IMR-90 (cell line): Measurements from ENCODE around the gene KRTAP6-3. TPM values are rescaled to one million over a fixed set of nuclear protein-coding genes. Genes with fewer than 3 reads are reported as not detected.

ENCODE experiments used
- ATAC-seq: fragments of 200-7000 bp; cut with Tn5 transposase; 2 replicates; pipeline ENCODE4 v1.9.1; 2020; ENCODE audit warnings: low read depth, mild to moderate bottlenecking, moderate library complexity
- BruUV-seq: library from RNA; stranded (reverse); fragments of 400-500 nt; replicated peaks from 2 replicates; lab custom pipeline; 2021; lab: Mats Ljungman, UMichigan
- CTCF ChIA-PET: fragments of 300-600 bp; formaldehyde crosslinking; extraction: SDS; loops from one replicate; lab custom pipeline; 2021; ENCODE audit warnings: antibody characterized with exemption; lab: Yijun Ruan, JAX
- POLR2A ChIA-PET: fragments of 300-600 bp; sonication (Branson Sonifier 250); formaldehyde crosslinking; loops from one replicate; lab custom pipeline; 2022; ENCODE audit warnings: antibody characterized with exemption; ENCODE audit not compliant: unreplicated experiment; lab: Charles Lee
- DNase-seq: peaks from one replicate; pipeline ENCODE4 v3.0.0; 2013
- H2AFZ ChIP-seq: replicated peaks from 2 replicates; pipeline ENCODE3; 2013; ENCODE audit warnings: low read length, mild to moderate bottlenecking; ENCODE audit not compliant: poor library complexity
- H2AK5ac ChIP-seq: 2 replicates; pipeline ENCODE4 v1.6.1; 2013; ENCODE audit warnings: low read depth, low read length, inconsistent platforms
- H2AK9ac ChIP-seq: replicated peaks from 2 replicates; pipeline ENCODE3; 2013; ENCODE audit warnings: mild to moderate bottlenecking, low read depth, low read length, moderate library complexity; ENCODE audit not compliant: poor library complexity
- H2BK120ac ChIP-seq: 2 replicates; pipeline ENCODE4 v1.6.1; 2013; ENCODE audit warnings: low read depth, low read length, inconsistent platforms
- H2BK15ac ChIP-seq: 3 replicates; pipeline ENCODE4 v1.6.1; 2013; ENCODE audit warnings: low read depth, low read length, inconsistent platforms
- H2BK20ac ChIP-seq: 2 replicates; pipeline ENCODE4 v1.6.1; 2013; ENCODE audit warnings: low read depth, mild to moderate bottlenecking, inconsistent platforms, low read length, moderate library complexity
- H2BK5ac ChIP-seq: 2 replicates; pipeline ENCODE4 v1.6.1; 2013; ENCODE audit warnings: mild to moderate bottlenecking, low read depth, low read length, inconsistent platforms; ENCODE audit not compliant: poor library complexity, severe bottlenecking
- H3K14ac ChIP-seq: replicated peaks from 2 replicates; pipeline ENCODE4 v1.6.1; 2013; ENCODE audit warnings: low read depth, low read length, inconsistent platforms
- H3K18ac ChIP-seq: 2 replicates; pipeline ENCODE4 v1.6.1; 2013; ENCODE audit warnings: low read depth, low read length, control low read depth
- H3K23ac ChIP-seq: 2 replicates; pipeline ENCODE4 v1.6.1; 2013; ENCODE audit warnings: low read depth, low read length, inconsistent platforms
- H3K27ac ChIP-seq: 2 replicates; pipeline ENCODE4 v1.5.1; 2013; ENCODE audit warnings: mild to moderate bottlenecking, control low read depth, low read length; ENCODE audit not compliant: insufficient read depth
- H3K27me3 ChIP-seq: 2 replicates; pipeline ENCODE4 v1.6.1; 2013; ENCODE audit warnings: low read length; ENCODE audit not compliant: control insufficient read depth, insufficient read depth
- H3K36me3 ChIP-seq: 2 replicates; pipeline ENCODE4 v1.6.1; 2013; ENCODE audit warnings: low read length, mixed read lengths; ENCODE audit not compliant: control insufficient read depth, insufficient read depth
- H3K4ac ChIP-seq: 2 replicates; pipeline ENCODE4 v1.6.1; 2013; ENCODE audit warnings: low read depth, low read length, inconsistent platforms
- H3K4me1 ChIP-seq: 2 replicates; pipeline ENCODE4 v1.6.1; 2013; ENCODE audit warnings: low read length, mixed read lengths; ENCODE audit not compliant: control insufficient read depth, insufficient read depth
- H3K4me2 ChIP-seq: 2 replicates; pipeline ENCODE4 v1.6.1; 2013; ENCODE audit warnings: low read depth, mild to moderate bottlenecking, control low read depth, low read length, moderate library complexity
- H3K4me3 ChIP-seq: 2 replicates; pipeline ENCODE4 v1.5.1; 2013; ENCODE audit warnings: low read depth, mild to moderate bottlenecking, control low read depth, low read length, moderate library complexity; ENCODE audit not compliant: insufficient read depth
- H3K56ac ChIP-seq: 2 replicates; pipeline ENCODE4 v1.6.1; 2013; ENCODE audit warnings: low read length, inconsistent platforms; ENCODE audit not compliant: insufficient read depth; ENCODE audit errors: extremely low read depth
- H3K79me1 ChIP-seq, 2 experiments: 2 replicates each; pipeline ENCODE4 v1.6.1; 2013; ENCODE audit warnings: low read length in 2 of 2, inconsistent platforms in 1 of 2, low read depth in 1 of 2
- H3K9ac ChIP-seq: 2 replicates; pipeline ENCODE4 v1.6.1; 2013; ENCODE audit warnings: low read depth, low read length, control low read depth
- H3K9me1 ChIP-seq: 2 replicates; pipeline ENCODE4 v1.6.1; 2013; ENCODE audit warnings: low read length, inconsistent platforms; ENCODE audit not compliant: insufficient read depth
- H3K9me3 ChIP-seq: 2 replicates; pipeline ENCODE4 v1.6.1; 2013; ENCODE audit warnings: low read length; ENCODE audit not compliant: control insufficient read depth, insufficient read depth
- H4K20me1 ChIP-seq: 2 replicates; pipeline ENCODE4 v1.6.1; 2013; ENCODE audit warnings: low read length, inconsistent platforms; ENCODE audit not compliant: insufficient read depth
- H4K5ac ChIP-seq: 2 replicates; pipeline ENCODE4 v1.6.1; 2013; ENCODE audit warnings: mild to moderate bottlenecking, low read depth, low read length, control low read depth
- H4K8ac ChIP-seq, 2 experiments: 2 replicates each; pipeline ENCODE4 v1.6.1; 2013; ENCODE audit warnings: low read depth in 2 of 2, low read length in 2 of 2, control low read depth in 1 of 2, inconsistent platforms in 1 of 2
- H4K91ac ChIP-seq: 2 replicates; pipeline ENCODE4 v1.6.1; 2013; ENCODE audit warnings: low read depth, low read length, inconsistent platforms; ENCODE audit not compliant: insufficient read depth
- NFE2L2 ChIP-seq: fragments of 150-350 bp; IDR thresholded peaks from 2 replicates; pipeline ENCODE4 v1.6.1; 2016; ENCODE audit warnings: low read depth, mild to moderate bottlenecking, low read length
- POLR2A ChIP-seq: IDR thresholded peaks from 2 replicates; pipeline ENCODE4 v1.6.1; 2012; ENCODE audit warnings: mild to moderate bottlenecking, low read depth, low read length
- RCOR1 ChIP-seq: IDR thresholded peaks from 2 replicates; pipeline ENCODE4 v1.6.1; 2012; ENCODE audit warnings: mild to moderate bottlenecking, low read length, improper control_type of control experiment; ENCODE audit not compliant: insufficient replicate concordance
- RFX5 ChIP-seq: IDR thresholded peaks from 2 replicates; pipeline ENCODE4 v1.8.0; 2012; ENCODE audit warnings: low read depth, mild to moderate bottlenecking, low read length, moderate library complexity
- SMC3 ChIP-seq: fragments of 150-350 bp; IDR thresholded peaks from 2 replicates; pipeline ENCODE4 v1.6.1; 2016; ENCODE audit warnings: low read depth, mild to moderate bottlenecking, antibody characterized with exemption, low read length, moderate library complexity
- WGBS, 2 experiments: methylation state at CpG; one replicate each; pipeline versions ENCODE4 v1.1.5 to v1.1.7; 2013; ENCODE audit warnings: missing lambda C conversion rate in 2 of 2; ENCODE audit not compliant: insufficient read length in 1 of 2; ENCODE audit errors: extremely low coverage in 2 of 2; 5-methylcytosine and 5-hydroxymethylcytosine counted together
- dilution Hi-C: fragments of 300-500 bp; cut with HindIII; formaldehyde crosslinking; loops from one replicate; pipeline ENCODE4 v1.14.3; 2018; ENCODE audit warnings: low sequenced_read_pairs; ENCODE audit not compliant: unreplicated experiment
- in situ Hi-C: fragments of 300-500 bp; cut with MboI; formaldehyde crosslinking; loops from 3 replicates; pipeline ENCODE4 v1.14.3; 2019; ENCODE audit warnings: low sequenced_read_pairs, inconsistent platforms, mixed read lengths
- intact Hi-C: fragments of 100-400 bp; cut with micrococcal nuclease; formaldehyde crosslinking; loops from 2 replicates; pipeline ENCODE4 v1.10.0; 2022
- polyA plus RNA-seq, 3 experiments: library from polyadenylated mRNA; depleted of rRNA; stranded (reverse); fragments of >200 nt; gene quantifications; 2 replicates each; pipeline ENCODE4 v1.2.3, GENCODE V29; 2012; ENCODE audit warnings: low replicate concordance in 1 of 3
- total RNA-seq: library from RNA; depleted of rRNA; stranded (reverse); fragments of >200 nt; gene quantifications from 2 replicates; pipeline ENCODE4 v1.2.3, GENCODE V29; 2012

KRTAP6-3 gene
- total and polyA plus RNA-seq, 2 of the 4 experiments (the other 2 are of a cell fraction) = not detected

DNA sequence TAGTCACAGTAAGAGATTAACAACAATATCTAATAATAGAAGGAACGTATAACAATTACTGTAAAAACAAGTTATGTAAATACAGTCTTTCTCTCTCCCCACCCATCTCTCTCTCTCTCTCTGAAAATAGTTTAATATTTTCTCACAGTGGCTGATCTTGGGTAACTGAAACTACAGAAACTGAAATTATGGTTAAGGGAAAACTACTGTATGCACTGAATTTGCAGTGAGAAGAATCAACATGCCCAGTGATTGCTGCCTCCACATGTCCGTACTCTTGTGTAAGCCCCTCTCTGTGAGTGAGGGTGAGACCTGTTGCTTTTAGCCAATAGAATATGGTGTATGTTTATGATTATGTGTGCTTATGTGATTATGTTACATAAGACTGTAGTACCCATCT lies 19.9 kb downstream of the KRTAP6-3 start:
- H2BK15ac ChIP-seq = no peak overlapping the region
- no CpG with 5 or more reads among the region's 2 CpGs for WGBS, 2 experiments
- H3K56ac ChIP-seq = no peak overlapping the region
- H2AFZ ChIP-seq = no peak overlapping the region
- no peak overlapping the region for H3K18ac ChIP-seq
- no peak overlapping the region for H4K91ac ChIP-seq
- no peak overlapping the region for H3K9ac ChIP-seq
- no peak overlapping the region for H3K4me3 ChIP-seq
- in situ Hi-C loops = no loop called here
- intact Hi-C loops = no loop called here
- H2AK9ac ChIP-seq = no peak overlapping the region
- no peaks in the 10 kb centered on the region for H3K4me1 ChIP-seq
- ATAC-seq (no peak), DNase-seq (no peak)
- no peak overlapping the region for H4K8ac ChIP-seq
- ChIA-PET POLR2A (no interaction called here), CTCF (no interaction called here)
- no peak overlapping the region for H2AK5ac ChIP-seq
- H4K5ac ChIP-seq = no peak overlapping the region
- BruUV-seq = no TSS peak
- no peaks in the 10 kb centered on the region for H3K27me3 ChIP-seq
- TF ChIP-seq POLR2A (no peak), NFE2L2 (no peak), RCOR1 (no peak), RFX5 (no peak), SMC3 (no peak)
- H3K27ac ChIP-seq = no peak overlapping the region
- no peak overlapping the region for H3K4ac ChIP-seq
- H3K23ac ChIP-seq = no peak overlapping the region
- H3K79me1 ChIP-seq = no peaks in the 10 kb centered on the region
- no peaks in the 10 kb centered on the region for H3K36me3 ChIP-seq
- no peaks in the 10 kb centered on the region for H4K20me1 ChIP-seq
- H2BK5ac ChIP-seq = no peak overlapping the region
- H2BK20ac ChIP-seq = no peak overlapping the region
- no peak overlapping the region for H2BK120ac ChIP-seq
- peaks cover 14% of the 10 kb centered on the region for H3K9me3 ChIP-seq
- H3K4me2 ChIP-seq = no peak overlapping the region
- H3K14ac ChIP-seq = no peak overlapping the region
- H3K9me1 ChIP-seq = no peaks in the 10 kb centered on the region
- dilution Hi-C loops = no loop called here
